Measurements from ENCODE around the gene BNIP3.

Gene BNIP3, protein sequence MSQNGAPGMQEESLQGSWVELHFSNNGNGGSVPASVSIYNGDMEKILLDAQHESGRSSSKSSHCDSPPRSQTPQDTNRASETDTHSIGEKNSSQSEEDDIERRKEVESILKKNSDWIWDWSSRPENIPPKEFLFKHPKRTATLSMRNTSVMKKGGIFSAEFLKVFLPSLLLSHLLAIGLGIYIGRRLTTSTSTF

DNA sequence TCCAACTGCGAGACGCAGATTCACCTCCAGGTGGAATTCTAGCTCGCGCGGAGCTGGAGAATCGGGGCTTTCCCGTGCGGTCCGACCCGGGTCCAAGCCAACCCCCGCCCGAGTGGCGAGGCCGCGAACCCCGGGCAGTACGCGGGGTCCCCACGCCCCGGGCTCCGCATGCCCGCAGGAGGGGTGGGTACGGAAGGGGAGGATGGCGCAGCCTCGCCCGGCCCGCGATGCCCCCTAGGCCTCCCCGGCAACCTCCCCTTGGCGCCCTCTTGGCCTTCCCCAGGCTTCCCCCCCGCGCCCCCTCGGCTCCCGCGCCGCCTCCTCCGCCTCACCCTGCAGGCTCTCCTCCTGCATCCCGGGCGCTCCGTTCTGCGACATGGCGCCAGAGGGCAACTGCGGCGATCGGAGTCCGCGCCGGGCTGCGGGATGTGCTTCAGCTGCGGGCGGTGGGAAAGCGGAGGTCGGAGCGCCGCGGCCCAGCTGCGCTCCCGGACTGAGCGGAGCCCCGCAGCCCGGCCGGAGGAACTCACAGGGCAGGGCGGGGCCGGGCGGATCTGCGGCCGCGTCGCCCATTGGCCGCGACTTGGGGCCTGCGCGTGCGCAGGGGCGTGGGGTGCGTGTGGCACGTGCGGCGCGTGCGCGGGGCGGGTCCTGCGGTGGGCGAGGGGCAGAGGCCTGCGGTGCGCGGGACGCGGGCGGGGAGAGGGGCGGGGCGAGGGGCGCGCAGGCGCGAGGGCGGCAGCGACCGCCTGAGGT is at the start of gene BNIP3:
Gene BNIP3, minus strand, starts transcription at position 495 of the 756 bp plus-strand sequence. Its CDS starts 117 bp downstream, at position 378.
- DNase-seq = peak; percentile 94

DNA sequence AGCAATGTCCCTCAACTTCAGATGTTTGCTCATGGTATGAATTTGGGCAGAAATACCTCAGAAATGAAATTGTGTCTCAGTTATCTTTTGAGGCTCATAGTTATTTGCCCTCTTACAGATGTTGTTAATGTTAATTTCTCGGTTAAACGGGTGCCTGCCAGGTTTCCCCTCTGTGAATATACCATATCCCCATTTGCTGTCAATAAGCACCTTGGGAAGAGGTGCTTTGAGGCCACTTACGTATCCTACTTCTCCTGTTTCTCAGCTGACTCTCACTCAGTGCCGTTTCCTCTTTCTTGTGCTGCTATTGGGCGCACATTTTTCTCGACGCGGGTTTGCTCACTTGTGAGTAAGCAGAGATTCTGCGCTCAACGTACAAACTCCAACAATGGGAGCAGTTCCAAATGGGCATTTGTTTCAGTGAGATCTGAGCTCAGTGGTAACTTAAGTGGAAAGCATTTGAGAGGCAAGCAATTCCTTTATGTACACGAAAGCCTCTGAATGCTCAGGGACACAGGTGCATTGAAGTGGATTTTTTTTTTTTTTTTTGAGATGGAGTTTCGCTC is 49.3 kb upstream of the BNIP3 start:
- no peak for DNase-seq

DNA sequence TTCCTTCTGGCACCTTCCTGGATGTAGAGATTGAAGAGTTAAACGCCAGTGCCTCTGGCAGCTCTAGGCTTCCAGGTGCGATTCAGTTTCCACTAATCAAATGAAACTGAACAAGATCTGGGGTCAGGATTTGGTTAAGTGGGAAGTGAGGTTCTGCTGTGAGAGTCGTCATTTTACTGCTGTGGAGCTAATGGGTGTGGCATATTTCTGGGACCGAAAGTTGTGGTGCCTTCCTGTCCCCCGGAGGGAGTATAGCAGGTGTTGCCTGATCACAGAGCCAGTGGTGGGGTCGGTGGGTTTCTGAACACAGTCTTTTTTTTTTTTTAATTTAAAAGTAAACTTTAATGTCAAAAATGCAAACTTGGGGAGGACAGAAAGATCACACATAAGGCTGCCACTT is 47.0 kb upstream of the BNIP3 start:
- DNase-seq = no peak

DNA sequence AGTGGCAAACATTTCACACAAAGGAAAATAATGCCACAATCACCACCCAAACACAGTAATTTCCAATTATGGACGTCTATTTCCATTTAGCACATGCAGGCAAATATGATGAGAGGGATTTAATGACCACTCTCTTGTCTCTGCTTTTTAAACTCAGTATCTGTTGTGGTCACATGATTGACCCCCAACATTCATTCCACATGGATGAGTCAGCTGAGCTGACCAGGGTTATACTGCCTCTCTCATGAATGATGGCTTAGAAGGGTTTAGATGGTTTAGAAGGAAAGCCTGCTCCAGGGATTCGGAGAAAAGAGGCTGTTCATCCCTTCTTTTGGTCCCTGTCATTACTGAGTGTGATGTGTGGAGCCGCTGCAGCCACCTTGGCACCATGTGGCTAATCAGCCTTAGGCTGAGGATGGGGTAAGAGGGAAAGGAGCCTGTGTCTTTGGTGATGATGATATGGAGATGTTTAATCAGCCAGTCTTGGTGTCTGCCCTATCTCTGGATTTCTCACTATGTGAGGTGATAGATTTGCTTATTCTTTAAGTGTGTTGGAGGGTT is 45.8 kb upstream of the BNIP3 start:
- DNase-seq = no peak

DNA sequence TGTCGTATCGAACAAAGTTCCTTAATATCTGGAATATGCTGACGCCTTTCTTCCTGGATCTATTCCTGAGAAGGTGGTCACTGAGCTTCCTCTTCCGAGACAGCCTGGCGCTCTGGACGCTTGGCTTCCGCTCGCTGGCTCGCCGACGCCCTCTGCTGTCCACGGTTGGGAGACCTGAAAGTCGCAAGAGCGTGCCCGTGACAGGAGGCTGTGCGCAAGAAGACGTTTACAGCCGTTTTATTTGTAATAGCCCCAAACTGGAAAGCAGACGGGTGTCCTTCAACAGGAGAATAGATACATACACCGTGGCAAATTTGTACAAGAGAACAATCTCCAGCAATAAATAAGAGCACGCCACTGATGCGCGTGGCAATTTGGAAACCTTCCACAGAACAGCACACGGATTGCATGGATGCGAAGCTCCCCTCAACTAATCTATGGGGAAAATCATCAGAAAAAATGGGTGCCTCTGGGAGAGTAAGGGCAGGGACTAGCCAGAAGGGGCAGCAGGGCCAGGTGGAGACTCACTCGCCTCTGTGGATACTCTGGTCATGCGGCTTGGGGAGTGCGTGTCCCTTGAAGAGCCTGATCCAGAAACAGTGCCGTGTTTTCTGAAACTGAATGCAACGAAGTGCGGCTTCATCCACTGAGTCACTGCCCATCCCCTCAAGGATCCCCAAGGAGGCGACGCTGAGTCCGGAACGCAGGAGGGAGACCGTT is 41.5 kb upstream of the BNIP3 start:
- DNase-seq = peak; percentile 64

DNA sequence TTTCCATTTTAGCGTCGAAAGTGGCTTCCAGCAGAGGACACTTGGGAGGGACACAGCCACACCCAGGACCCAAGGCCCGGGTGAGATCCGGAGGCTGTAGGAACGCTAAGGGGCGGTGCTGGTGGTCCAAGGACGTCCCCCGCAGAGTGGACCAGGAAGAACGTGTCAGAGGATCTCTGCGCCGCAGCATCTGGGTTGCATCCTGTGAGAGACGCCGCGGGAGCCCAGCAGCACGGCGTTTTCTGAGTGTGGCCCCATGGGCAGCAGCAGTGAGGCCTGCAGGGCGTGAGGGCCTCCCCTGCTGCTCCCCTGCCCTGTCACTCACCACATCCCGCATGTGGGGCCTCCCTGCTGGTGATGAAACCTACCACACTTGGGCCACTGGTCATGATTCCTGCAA is 40.5 kb upstream of the BNIP3 start:
- DNase-seq = no peak

DNA sequence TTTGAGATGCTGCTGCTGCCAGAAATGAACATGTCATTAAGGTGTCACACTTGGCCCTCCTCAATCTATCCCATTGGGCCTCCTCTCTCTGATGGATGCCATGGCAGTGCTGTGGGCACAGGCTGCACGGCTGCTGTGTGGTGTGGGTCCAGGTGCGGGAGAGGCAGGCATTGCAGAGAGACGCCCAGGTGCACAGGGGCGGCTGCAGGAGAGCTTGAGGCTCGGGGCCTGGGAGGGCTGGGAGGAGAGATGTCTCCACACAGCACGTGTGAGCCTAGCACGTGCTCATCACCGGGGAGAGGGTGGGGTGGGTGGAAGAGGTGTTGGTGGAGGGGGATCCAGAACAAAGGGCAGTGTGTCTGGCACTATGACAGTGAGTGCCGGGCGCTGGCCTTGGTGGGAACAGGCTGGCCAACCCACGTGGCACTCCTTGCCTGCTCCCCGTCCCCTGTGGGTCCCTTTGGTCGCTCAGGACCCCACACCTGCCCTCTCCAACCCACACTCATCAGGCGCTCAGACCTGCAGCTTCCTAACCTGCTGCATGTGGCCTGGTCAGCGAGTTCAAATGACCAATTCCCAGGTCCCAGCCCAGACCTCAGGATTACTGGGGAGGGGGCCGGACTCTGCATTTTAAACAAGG is 39.9 kb upstream of the BNIP3 start:
- DNase-seq = no peak

DNA sequence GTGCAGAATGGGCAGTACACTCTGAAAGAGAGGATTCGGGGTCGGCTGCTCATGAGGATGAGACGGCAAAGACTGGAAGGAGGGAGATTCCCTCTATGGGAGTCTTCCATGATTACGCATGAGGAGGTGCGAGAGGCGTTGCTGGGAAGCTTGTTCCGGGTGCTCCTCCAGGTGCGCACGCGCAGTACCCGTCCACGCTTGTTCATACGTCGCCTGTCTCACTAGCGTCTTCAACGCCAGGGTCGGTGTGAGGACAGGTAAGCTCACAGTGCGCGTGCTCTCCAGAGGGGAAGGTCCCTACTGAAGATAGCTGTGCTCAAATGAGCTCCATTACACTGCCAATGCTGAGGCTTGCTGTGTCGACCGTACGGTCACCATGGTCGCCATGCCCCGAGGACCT is 39.3 kb upstream of the BNIP3 start:
- DNase-seq = no peak

DNA sequence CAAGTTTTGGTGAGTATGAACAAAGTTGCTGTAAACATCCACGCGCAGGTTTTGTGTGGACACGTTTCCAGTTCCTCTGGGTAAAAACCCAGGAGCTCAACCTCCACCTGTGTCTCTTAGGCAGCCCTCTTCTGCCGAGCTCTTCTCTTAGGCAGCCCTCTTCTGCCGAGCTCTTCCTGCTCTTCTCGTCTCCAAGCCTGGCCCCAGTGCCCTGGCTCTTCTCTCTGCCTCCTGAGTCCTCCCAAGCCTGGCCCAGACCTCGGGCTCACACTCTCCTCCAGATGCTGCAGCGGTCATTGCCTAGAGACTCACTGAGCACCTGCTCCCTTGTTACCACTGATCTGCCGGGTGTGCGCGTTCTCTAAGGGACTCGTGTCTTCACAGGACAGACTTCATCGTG is 38.7 kb upstream of the BNIP3 start:
- DNase-seq = no peak

DNA sequence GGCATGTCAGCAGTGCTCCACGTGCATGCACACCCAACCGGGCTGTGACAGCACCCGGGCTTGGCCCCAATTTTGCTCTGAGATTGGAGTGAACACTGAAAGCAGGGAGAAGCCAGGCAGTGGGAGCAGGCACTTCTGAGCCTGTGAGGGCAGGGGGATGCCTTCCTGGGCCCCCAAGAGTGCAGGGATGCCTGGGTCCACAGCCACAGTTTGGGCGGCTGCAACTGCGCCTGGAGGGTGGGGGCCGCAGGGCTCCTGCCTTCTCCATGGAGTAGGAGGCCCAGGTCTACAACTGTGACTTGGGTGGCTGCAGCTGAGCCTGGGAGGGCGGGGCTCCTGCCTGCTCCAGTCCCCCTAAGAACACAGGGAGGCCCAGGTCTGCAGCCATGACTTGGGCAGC is 37.6 kb upstream of the BNIP3 start:
- DNase-seq = no peak

DNA sequence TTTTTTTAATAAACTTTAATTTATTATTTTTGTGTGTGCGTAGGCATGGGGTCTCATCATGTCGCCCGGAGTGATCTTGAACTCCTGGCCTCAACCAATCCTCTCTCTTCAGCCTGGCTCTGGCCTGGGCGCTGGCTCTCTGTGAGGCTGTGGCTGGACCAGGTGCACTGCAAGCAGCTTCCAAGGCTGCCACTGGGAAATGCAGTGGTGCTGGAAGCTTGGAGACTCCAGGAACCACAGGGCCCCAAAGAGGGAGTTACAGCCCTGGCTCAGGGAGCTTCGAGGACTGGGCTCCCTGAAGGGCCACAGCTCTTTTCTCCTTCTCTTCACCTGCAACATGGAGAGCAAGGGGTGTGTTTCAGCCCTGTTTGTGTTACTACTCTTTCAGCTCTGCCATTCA is 36.7 kb upstream of the BNIP3 start:
- no peak for DNase-seq

DNA sequence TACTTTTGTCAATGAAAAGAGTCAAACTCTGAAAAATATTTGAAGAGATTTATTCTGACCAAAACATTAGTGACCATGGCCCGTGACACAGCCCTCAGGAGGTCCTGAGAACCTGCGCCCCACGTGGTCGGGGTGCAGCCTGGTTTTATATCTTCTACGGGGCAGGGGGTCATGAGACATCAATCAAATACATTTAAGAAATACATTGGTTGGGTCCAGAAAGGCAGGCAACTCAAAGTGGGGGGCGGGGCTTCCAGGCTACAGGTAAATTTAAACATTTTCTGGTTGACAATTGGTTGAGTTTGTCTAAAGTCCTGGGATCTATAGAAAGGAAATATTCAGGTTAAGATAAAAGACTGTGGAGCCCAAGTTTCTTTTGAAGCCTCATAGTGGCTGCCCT is 34.8 kb upstream of the BNIP3 start:
- no peak for DNase-seq

DNA sequence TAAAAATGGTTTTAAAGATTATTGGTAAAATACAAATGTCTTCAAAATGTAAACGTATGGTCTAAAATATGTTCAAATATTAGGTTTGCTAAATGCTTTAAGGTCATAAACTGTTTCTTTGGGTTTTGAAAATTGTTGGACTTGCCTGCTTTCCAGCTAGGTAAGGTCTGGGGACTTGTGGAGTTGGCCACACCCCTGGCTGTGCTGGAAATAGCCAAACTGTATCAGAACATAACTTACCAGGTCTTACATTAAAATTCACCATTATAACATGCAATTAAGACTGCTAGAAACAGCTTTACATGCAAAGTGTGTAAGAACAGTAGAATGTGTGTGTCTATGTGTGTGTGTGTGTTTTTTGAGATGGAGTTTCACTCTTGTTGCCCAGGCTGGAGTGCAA is 29.7 kb upstream of the BNIP3 start:
- DNase-seq = no peak

DNA sequence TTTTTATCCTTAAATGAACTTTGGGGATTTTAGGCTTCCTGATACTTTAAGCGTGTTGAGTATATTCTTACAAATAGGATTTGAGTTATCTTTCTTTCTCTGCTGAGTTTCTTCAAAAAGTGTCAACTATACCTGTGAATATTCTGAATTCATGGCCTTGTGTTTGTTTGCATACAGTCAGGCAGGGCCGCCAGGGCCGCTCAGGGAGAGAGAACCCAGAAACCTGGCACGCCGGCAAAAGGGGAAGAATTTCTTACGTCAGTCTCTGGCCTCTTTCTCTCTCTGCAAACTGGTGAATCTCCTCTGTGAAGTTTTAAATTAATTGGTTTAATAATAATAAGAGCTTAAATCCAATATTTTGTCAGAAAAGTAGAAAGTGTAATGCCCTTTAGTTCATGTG is 29.3 kb upstream of the BNIP3 start:
- DNase-seq = no peak

DNA sequence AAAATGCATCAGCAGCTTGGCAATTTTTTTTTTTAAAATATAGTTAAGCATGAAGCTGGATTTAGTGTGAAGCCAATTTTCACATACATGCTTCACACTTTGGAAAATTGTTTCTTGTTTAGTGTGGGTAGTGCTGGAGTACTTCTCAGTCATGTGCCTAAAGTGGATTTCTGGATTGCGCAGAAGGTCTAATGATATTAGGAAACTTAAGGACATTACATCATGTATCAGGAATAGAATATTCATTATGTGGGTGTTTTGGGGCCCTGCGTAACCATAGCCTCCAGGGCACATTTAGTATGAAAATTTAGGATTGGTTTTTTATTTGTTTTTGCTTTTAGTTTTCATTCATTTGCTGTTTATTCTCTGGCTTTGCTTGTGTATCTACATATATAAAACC is 28.8 kb upstream of the BNIP3 start:
- no peak for DNase-seq

DNA sequence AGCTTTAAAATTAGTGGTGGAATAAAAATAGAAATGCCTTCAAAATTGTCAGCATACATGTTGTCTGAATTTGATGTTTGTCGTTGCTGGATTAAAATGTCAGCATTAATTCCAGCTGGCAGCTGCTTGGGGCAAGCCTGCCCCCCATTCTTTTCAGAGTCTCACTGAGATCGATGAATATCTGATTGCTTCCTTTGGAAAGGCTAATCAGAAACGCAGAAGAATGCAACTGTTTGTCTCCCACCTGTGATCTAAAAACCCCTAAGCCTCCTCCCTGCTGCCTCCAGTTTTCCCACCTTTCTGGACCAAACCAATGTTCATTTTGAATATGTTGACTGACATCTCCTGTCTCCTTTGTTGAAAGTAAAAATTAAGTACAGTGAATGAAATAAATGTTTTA is 27.9 kb upstream of the BNIP3 start:
- no peak for DNase-seq

DNA sequence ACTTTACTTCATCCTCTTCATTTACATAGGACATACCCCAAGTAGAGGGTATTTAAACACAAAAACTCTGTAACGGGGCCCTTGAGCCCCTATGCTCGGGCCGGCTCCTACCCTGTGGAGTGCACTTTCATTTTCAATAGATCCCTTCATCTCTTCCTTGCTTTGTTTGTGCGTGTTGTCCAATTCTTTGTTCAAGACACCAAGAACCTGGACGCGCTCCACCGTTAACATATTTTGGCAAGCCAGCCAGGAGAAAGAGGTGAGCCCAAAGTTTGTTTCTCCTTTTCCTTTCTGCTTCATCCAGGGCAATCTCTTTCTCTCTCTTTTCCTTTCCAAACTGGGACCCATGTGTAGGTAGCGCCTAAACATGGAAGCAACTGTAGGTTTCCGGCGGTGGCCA is 26.0 kb upstream of the BNIP3 start:
- DNase-seq = no peak

DNA sequence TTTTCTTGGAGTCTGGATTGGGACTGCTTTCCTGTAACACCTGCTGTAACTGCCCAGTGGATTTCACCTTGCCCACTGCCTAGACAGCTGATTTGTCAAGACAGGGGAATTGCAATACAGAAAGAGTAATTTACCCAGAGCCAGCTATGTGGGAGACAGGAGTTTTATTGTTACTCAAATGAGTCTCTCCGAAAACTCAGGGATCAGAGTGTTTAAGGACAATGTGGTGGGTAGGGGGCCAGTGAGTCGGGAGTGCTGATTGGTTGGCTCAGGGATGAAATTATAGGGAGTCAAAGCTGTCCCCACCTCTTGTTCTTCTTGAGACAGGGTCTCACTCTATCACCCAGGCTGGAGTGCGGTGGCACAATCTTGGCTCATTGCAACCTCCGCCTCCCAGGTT is 25.2 kb upstream of the BNIP3 start:
- no peak for DNase-seq

DNA sequence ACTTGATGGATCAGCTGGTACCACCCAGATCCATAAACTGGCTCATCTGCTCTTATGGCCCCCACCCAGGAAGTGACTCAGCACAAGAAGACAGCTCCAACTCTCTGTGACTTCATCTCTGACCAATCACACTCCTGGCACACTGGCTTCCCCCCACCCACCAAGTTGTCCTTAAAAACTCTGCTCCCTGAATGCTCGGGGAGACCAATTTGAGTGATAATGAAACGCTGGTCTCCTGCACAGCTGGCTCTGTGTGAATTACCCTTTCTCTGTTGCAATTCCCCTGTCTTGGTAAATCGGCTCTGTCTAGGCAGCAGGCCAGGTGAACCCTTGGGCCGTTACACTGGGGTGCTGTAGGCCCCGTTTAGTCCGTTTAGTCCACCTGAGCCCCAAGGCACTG is 23.4 kb upstream of the BNIP3 start:
- no peak for DNase-seq

DNA sequence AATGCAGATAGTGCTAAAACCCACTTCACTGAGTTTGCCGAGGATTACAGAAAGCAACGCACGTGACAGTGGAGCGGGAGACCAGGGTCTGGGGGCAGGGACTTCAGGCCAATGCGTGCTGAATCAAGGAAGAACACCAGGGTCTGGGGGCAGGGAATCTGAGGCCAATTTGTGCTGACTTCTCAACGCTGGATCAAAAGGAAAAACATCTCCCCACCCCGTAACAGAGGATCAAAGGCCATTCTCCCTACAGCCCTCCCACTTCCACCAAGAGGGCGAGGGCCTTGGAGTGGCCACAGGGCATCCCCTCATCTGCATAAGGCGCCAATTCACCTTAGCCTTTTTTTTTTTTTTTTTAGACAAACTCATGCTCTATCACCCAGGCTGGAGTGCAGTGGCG is 22.3 kb upstream of the BNIP3 start:
- no peak for DNase-seq

DNA sequence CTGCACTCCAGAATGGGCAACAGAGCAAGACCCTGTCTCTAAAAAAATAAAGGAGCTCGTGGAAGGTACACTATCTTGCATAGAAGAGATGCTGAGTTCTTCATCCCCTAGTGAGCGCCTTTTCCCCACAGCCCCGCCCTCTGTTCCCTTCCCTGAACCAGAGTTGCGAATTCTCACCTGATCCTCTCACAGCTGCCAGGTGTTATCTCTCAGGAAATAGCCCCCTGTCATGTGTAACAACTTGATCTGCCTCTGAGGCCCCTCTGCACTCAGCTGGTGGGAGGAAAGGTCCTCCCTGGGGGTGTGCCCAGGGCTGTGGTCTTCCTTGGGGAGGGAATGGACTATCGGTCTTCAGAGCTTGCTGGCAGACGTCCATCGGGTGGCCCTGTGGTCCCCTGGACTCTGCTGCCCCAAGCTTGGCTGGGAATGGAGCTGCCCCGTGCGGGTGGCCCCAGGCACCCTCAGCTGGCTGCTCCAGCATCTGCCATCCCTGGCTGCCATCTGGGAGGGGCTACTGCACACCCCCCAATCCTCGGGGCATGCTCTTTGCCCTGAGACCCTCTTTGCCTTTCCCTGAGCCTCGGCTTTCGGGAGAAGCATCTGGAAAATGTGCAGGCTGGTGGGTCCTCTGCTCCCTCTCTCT is 21.7 kb upstream of the BNIP3 start:
- no peak for DNase-seq

DNA sequence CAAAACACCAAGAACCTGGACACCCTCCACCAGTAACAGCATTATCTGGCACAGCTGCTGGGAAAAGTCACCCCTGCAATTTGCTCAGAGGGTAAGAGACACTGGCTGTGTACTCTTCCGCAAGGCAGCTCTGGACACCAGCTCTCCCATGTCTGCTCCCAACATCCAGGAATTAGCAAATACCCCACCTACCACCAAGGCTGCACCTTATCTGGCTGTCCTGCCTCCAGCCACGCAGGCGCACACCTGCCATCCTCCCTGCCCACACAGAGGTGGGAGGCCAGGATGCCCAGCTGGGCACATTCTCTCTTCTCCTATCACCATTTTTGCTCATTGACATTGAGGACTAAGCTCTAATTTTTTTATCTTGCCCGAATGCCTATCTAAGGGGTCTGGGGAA is 20.3 kb upstream of the BNIP3 start:
- DNase-seq = no peak

Measured in GDM1 (cell line).